Measurements from ENCODE around the gene PGBD5.
A peak's percentile ranks its signal among the peaks of the same experiment; 100 is the strongest.
"Not testable (repeated sequence)": the region's sequence is repeated elsewhere in the genome, so short reads cannot be mapped to it uniquely, and the experiment has no call there.

PGBD5 gene

DNA sequence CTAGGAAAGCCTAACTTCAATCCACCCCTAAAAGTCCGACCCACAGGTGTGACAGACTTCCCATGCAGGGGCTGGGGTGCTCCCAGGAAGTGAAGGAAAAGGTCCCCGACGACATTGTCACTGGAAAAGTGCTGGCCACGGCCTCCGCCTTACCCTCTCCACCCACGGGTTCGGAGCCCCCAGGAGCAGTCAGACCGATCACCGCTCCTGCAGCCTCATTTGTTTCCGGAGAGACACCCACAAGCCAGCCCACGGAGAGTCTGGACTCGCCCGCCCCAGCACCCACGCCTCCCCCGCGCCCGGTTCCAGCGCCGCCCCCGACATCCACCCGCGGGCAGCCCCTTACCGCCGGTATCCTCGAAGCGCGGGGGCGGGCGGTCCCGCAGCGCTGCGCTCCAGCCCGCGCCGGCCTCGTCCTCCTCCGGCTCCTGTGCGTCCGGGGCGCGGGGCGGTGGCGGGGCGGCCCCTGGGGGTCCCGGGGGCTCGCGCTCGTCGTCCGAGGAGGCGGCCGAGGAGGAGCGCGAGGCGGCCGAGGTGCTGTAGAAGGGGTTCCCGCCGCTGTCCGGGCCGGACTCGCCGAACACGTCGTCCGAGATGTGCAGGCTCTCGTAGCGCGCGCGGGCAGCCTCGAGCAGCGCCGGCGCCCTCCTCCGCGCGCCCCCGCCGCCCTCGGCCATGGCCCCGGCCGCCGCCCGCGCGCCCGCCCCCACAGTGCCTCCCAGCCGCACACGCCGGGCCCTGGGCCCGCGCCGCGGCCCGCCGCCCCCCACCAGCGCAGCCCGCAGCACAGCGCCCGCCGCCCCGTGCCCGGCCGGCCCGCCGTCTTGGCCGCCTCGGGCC, 660 bp downstream of the PGBD5 start:
- Histone ChIP-seq H3K4me3 (ENCODE audit: low read depth in 1 of 2, low read length in 2 of 2) (peak overlapping the region in 1 of 2 donors; percentile 48), H3K4me1 (ENCODE audit: control insufficient read depth in 1 of 2, insufficient read depth in 2 of 2, low read length in 2 of 2) (peaks cover 0 to 16% of the 10 kb centered on the region in 2 donors), H3K27me3 (ENCODE audit: control insufficient read depth in 1 of 2, insufficient read depth in 2 of 2, low read length in 2 of 2) (peaks cover 39 to 49% of the 10 kb centered on the region in 2 donors), H3K36me3 (ENCODE audit: control insufficient read depth in 1 of 2, insufficient read depth in 2 of 2, low read length in 2 of 2) (no peaks in the 10 kb centered on the region), H3K9me3 (ENCODE audit: control insufficient read depth in 1 of 2, low read length in 2 of 2) (no peaks in the 10 kb centered on the region), H3K9ac (ENCODE audit: low read depth in 1 of 2, low read length in 2 of 2) (no peak overlapping the region), H3K27ac (ENCODE audit: low read depth, low read length) (no peak overlapping the region)

DNA sequence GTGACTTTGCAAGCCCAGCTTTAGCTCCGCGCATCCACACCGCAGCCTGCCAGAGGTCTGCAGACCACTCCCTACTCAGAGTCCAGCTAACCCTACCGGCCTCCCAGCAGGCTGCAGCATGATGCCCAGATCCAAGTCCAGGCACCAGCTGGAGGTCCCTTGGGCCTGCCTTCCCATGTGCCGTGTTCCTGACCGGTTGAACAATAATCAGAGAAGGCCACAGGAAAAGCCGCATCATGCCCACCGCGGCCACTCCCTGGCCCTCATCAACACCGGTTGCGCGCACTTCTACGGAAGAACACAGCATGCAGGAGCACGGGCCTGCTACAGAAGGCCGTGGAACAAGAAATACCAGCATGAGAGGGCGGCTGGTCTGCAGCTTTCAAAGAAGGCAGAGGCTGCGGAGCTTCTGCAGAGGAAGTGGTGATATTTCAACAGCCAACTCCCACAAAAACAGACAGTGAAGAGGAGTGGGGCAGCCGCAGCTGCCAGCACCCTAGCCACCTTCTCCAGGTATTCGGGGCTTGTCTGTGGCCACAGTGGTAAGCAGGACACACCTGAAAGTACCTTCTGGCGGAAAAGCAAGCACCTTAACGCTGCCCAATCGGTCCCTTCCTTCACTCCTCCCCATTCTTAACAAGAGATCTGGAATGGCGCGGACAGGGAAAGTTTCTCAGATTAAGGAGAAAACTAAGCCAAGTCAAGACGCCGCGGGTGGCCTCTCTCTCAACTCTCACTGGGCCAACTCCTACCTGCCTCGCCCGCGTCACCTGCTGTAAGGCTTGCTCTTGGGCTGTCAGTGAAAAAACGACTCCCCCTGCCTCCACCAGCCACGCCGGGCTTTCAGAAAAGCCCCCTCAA, 1.5 kb downstream of the PGBD5 start:
- no peaks in the 10 kb centered on the region for H3K9me3 ChIP-seq (ENCODE audit: control insufficient read depth in 1 of 2, low read length in 2 of 2)
- H3K27ac ChIP-seq (ENCODE audit: low read depth, low read length), result no peak overlapping the region
- peaks cover 39 to 49% of the 10 kb centered on the region in 2 donors for H3K27me3 ChIP-seq (ENCODE audit: control insufficient read depth in 1 of 2, insufficient read depth in 2 of 2, low read length in 2 of 2)
- H3K36me3 ChIP-seq (ENCODE audit: control insufficient read depth in 1 of 2, insufficient read depth in 2 of 2, low read length in 2 of 2), result no peaks in the 10 kb centered on the region
- H3K4me3 ChIP-seq (ENCODE audit: low read depth in 1 of 2, low read length in 2 of 2), result peak overlapping the region in 1 of 2 donors; percentile 48
- no peak overlapping the region for H3K9ac ChIP-seq (ENCODE audit: low read depth in 1 of 2, low read length in 2 of 2)
- H3K4me1 ChIP-seq (ENCODE audit: control insufficient read depth in 1 of 2, insufficient read depth in 2 of 2, low read length in 2 of 2), result peaks cover 0 to 16% of the 10 kb centered on the region in 2 donors

DNA sequence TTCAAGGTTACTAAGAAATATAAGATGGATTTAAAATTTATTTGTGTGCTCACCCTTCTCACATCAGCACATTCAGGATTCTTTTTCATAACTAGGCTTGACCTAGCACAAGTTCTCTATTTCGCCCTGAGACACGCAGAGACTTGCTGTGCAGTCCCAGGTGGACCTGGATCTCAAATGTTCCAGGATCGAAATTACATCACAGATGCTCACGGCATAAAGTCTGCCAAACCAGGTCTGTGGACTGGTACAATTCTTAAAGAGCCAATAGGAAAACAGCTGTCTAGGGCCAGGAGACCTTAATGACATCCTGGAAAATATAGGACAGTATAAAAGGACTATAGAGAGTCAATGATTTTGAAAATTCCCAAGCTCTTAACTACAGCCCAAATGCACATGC, 2.2 kb downstream of the PGBD5 start:
- Histone ChIP-seq H3K4me3 (ENCODE audit: low read depth in 1 of 2, low read length in 2 of 2) (peak overlapping the region in 1 of 2 donors; percentile 48), H3K9ac (ENCODE audit: low read depth in 1 of 2, low read length in 2 of 2) (no peak overlapping the region), H3K27ac (ENCODE audit: low read depth, low read length) (no peak overlapping the region), H3K4me1 (ENCODE audit: control insufficient read depth in 1 of 2, insufficient read depth in 2 of 2, low read length in 2 of 2) (peaks cover 0 to 16% of the 10 kb centered on the region in 2 donors), H3K27me3 (ENCODE audit: control insufficient read depth in 1 of 2, insufficient read depth in 2 of 2, low read length in 2 of 2) (peaks cover 39 to 49% of the 10 kb centered on the region in 2 donors), H3K36me3 (ENCODE audit: control insufficient read depth in 1 of 2, insufficient read depth in 2 of 2, low read length in 2 of 2) (no peaks in the 10 kb centered on the region), H3K9me3 (ENCODE audit: control insufficient read depth in 1 of 2, low read length in 2 of 2) (no peaks in the 10 kb centered on the region)

DNA sequence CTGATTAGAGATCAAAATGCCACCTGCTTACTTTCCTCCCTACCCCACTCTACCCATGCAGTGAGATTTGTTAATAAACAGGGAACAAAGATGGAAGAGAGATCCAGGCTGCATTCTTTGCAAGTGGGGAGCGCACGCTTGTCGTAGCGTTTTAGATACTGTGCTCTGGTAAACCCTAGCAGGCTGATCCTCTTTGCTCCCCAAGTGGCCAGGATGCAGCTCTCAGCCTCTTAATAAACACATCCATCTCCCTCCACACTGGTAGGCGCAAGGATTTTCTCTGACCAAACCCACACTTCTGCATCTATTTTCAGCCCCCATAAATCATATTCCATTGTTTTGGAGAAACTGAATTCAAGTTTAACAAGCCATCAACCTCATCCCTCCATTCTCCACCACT, 2.9 kb downstream of the PGBD5 start:
- no peak overlapping the region for H3K27ac ChIP-seq (ENCODE audit: low read depth, low read length)
- no peaks in the 10 kb centered on the region for H3K36me3 ChIP-seq (ENCODE audit: control insufficient read depth in 1 of 2, insufficient read depth in 2 of 2, low read length in 2 of 2)
- H3K4me1 ChIP-seq (ENCODE audit: control insufficient read depth in 1 of 2, insufficient read depth in 2 of 2, low read length in 2 of 2), result peaks cover 0 to 16% of the 10 kb centered on the region in 2 donors
- no peaks in the 10 kb centered on the region for H3K9me3 ChIP-seq (ENCODE audit: control insufficient read depth in 1 of 2, low read length in 2 of 2)
- H3K27me3 ChIP-seq (ENCODE audit: control insufficient read depth in 1 of 2, insufficient read depth in 2 of 2, low read length in 2 of 2), result peaks cover 39 to 48% of the 10 kb centered on the region in 2 donors
- no peak overlapping the region for H3K4me3 ChIP-seq (ENCODE audit: low read depth in 1 of 2, low read length in 2 of 2)
- no peak overlapping the region for H3K9ac ChIP-seq (ENCODE audit: low read depth in 1 of 2, low read length in 2 of 2)

DNA sequence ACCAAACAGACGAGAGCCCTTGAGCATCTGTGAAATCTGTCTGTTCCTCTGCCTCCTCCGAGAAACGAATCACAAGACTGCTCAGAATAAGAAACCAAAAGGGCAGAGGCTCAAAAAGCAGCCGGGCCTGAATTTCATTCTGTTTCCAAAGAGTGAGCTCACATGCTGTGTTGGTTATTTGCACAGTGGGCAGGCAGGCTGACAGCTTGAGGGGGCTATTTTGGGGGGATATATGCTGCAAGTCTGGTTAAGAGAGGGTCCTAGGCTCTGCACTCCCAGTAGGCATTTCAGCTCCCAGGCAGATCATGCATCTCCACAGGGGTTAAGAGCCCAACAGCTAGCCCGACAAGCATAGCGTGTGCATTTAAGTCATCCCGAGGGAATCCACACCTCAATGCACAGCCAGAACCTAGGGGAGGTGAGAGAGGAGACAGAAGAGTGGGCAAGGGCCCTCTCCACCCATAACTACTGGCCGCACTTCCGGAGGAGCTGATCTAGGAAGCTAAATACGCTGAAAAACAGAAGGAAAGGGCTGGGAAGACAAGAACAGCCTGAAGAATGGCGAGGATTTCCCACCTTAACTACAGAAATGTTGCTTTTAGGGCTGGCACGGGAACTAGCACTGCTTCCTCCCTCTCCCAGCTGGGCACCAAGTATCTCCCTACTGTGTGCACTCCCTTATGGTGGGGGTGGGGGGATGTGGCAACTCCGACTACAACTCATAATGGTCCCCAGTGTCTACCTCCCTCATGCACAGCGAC, 3.7 kb downstream of the PGBD5 start:
- Histone ChIP-seq H3K4me3 (ENCODE audit: low read depth in 1 of 2, low read length in 2 of 2) (no peak overlapping the region), H3K9me3 (ENCODE audit: control insufficient read depth in 1 of 2, low read length in 2 of 2) (no peaks in the 10 kb centered on the region), H3K9ac (ENCODE audit: low read depth in 1 of 2, low read length in 2 of 2) (no peak overlapping the region), H3K4me1 (ENCODE audit: control insufficient read depth in 1 of 2, insufficient read depth in 2 of 2, low read length in 2 of 2) (peaks cover 0 to 16% of the 10 kb centered on the region in 2 donors), H3K27ac (ENCODE audit: low read depth, low read length) (no peak overlapping the region), H3K36me3 (ENCODE audit: control insufficient read depth in 1 of 2, insufficient read depth in 2 of 2, low read length in 2 of 2) (no peaks in the 10 kb centered on the region), H3K27me3 (ENCODE audit: control insufficient read depth in 1 of 2, insufficient read depth in 2 of 2, low read length in 2 of 2) (peaks cover 39 to 40% of the 10 kb centered on the region in 2 donors)

DNA sequence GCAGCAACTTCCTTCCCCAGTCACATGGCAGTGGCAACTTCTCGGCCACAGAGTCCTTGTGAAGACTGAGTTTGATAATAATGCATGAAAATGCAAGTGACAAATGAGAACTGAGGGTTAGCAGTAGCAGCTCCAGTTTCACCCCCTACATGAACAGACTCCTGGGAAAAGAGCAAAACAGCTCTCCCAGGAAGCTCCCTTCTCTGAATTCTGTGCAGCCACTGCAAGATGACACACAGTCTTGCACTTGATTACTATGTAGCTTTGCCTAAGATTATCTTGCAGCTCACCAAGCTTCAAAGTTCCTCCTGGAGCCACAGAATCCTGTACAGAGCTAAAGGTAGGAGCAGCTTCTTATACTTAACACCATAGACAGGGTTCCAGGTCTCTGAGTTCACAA, 4.7 kb downstream of the PGBD5 start:
- Histone ChIP-seq H3K27ac (ENCODE audit: low read depth, low read length) (no peak overlapping the region), H3K36me3 (ENCODE audit: control insufficient read depth in 1 of 2, insufficient read depth in 2 of 2, low read length in 2 of 2) (no peaks in the 10 kb centered on the region), H3K4me3 (ENCODE audit: low read depth in 1 of 2, low read length in 2 of 2) (no peak overlapping the region), H3K9me3 (ENCODE audit: control insufficient read depth in 1 of 2, low read length in 2 of 2) (no peaks in the 10 kb centered on the region), H3K27me3 (ENCODE audit: control insufficient read depth in 1 of 2, insufficient read depth in 2 of 2, low read length in 2 of 2) (peaks cover 38 to 39% of the 10 kb centered on the region in 2 donors), H3K4me1 (ENCODE audit: control insufficient read depth in 1 of 2, insufficient read depth in 2 of 2, low read length in 2 of 2) (peaks cover 0 to 12% of the 10 kb centered on the region in 2 donors), H3K9ac (ENCODE audit: low read depth in 1 of 2, low read length in 2 of 2) (no peak overlapping the region)

DNA sequence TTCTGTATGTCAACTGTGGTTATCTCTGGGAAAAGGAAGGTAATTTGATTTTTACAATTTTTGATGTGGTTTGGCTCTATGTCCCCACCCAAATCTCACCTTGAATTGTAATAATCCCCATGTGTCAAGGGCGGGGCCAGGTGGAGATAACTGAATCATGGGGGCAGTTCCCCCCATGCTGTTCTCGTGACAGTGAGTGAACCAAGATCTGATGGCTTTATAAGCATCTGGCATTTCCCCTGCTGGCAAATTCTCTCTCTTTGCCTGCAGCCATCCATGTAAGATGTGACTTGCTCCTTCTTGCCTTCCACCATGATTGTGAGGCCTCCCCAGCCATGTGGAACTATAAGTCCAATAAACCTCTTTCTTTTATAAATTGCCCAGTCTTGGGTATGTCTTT, 5.8 kb downstream of the PGBD5 start:
- not testable (repeated sequence) for H3K27ac ChIP-seq (ENCODE audit: low read depth, low read length); H3K4me3 ChIP-seq (ENCODE audit: low read depth in 1 of 2, low read length in 2 of 2); H3K9me3 ChIP-seq (ENCODE audit: control insufficient read depth in 1 of 2, low read length in 2 of 2); H3K9ac ChIP-seq (ENCODE audit: low read depth in 1 of 2, low read length in 2 of 2); H3K36me3 ChIP-seq (ENCODE audit: control insufficient read depth in 1 of 2, insufficient read depth in 2 of 2, low read length in 2 of 2)
- Histone ChIP-seq H3K4me1 (ENCODE audit: control insufficient read depth in 1 of 2, insufficient read depth in 2 of 2, low read length in 2 of 2) (peaks cover 0 to 12% of the 10 kb centered on the region in 2 donors), H3K27me3 (ENCODE audit: control insufficient read depth in 1 of 2, insufficient read depth in 2 of 2, low read length in 2 of 2) (peaks cover 36 to 38% of the 10 kb centered on the region in 2 donors)

DNA sequence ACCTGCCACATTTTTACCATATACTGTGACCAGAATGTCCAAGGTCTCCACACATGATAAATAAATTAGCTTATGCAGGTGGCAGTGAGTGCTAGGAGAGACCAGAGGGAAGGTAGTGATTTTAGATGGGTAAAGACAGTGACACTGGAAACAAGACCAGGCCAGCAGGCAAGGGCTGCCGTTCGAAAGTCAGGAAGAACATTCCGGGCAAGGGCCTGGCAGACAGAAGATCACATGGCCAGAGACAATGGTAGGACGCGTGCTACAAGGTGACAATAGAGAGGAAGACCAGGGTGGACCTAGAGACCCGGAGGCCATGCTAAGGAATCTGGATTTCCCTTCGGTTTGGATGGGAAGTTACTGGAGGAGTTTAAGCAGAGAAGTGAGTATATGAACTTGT, 9.7 kb downstream of the PGBD5 start:
- Histone ChIP-seq H3K27me3 (ENCODE audit: control insufficient read depth in 1 of 2, insufficient read depth in 2 of 2, low read length in 2 of 2) (peaks cover 2 to 3% of the 10 kb centered on the region in 2 donors), H3K36me3 (ENCODE audit: control insufficient read depth in 1 of 2, insufficient read depth in 2 of 2, low read length in 2 of 2) (no peaks in the 10 kb centered on the region), H3K4me1 (ENCODE audit: control insufficient read depth in 1 of 2, insufficient read depth in 2 of 2, low read length in 2 of 2) (no peaks in the 10 kb centered on the region), H3K27ac (ENCODE audit: low read depth, low read length) (no peak overlapping the region), H3K9me3 (ENCODE audit: control insufficient read depth in 1 of 2, low read length in 2 of 2) (no peaks in the 10 kb centered on the region), H3K9ac (ENCODE audit: low read depth in 1 of 2, low read length in 2 of 2) (no peak overlapping the region), H3K4me3 (ENCODE audit: low read depth in 1 of 2, low read length in 2 of 2) (no peak overlapping the region)

DNA sequence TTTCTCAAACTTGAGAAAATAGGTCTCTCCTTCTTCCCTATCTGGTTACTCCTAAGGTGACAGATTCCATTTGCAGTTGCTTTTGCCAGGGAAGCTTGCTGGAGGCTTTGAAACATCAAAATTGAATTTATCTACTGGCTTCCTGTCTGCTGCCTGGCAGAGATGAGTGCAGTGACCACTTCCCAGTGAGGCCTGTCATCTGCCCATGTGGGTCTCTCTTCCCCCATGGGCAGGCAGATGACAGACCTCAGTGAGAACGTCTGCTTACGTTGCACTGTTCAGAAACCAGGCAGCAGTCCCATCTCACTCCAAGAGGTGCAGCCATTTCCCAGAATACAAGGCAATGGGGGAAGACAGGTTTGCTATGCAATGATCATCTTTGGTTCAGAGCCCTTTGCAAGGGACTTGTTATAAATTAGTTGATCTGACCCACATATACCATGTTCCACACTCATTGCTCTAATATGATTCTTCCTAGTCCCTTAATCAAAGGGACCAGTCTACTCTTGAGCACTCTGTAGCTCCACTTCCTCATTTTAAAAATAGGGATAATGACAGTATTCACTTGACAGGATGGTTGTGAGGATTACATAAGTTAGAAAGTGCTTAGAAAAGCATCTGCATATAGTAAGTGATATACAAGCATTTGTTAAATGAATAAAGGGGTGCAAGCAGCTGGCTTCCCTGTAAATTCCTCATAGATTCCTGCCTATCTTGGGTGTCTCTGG, 10.6 kb downstream of the PGBD5 start:
- no peaks in the 10 kb centered on the region for H3K4me1 ChIP-seq (ENCODE audit: control insufficient read depth in 1 of 2, insufficient read depth in 2 of 2, low read length in 2 of 2)
- no peaks in the 10 kb centered on the region for H3K9me3 ChIP-seq (ENCODE audit: control insufficient read depth in 1 of 2, low read length in 2 of 2)
- no peak overlapping the region for H3K27ac ChIP-seq (ENCODE audit: low read depth, low read length)
- H3K9ac ChIP-seq (ENCODE audit: low read depth in 1 of 2, low read length in 2 of 2), result no peak overlapping the region
- H3K4me3 ChIP-seq (ENCODE audit: low read depth in 1 of 2, low read length in 2 of 2), result no peak overlapping the region
- no peaks in the 10 kb centered on the region for H3K27me3 ChIP-seq (ENCODE audit: control insufficient read depth in 1 of 2, insufficient read depth in 2 of 2, low read length in 2 of 2)
- H3K36me3 ChIP-seq (ENCODE audit: control insufficient read depth in 1 of 2, insufficient read depth in 2 of 2, low read length in 2 of 2), result no peaks in the 10 kb centered on the region

All from duodenal mucosa (tissue), 2 donors.